Fibroblast of skin of right biceps (primary cell): ENCODE data around the gene NLRP12.
"Not testable (repeated sequence)": the region's sequence is repeated elsewhere in the genome, so short reads cannot be mapped to it uniquely, and the experiment has no call there.

Experiments
- DNase-seq: peaks from one replicate; pipeline ENCODE4 v3.0.0-alpha.2; 2013

Gene NLRP12

GRCh38 chr19:53780506-53780905 is 43.6 kb downstream of the NLRP12 start:
- DNase-seq = no peak

- no peak for DNase-seq
These were observed 48.6 kb downstream of the NLRP12 start for GRCh38 chr19:53775524-53775923.

- DNase-seq = not testable (repeated sequence)
These were observed 49.6 kb downstream of the NLRP12 start for GRCh38 chr19:53774491-53774890.

GRCh38 chr19:53773999-53774398 is 50.1 kb downstream of the NLRP12 start:
- DNase-seq = no peak

GRCh38 chr19:53772943-53773342 is 51.2 kb downstream of the NLRP12 start:
- peak; percentile 38 for DNase-seq

- DNase-seq = no peak
These were observed 53.0 kb downstream of the NLRP12 start for GRCh38 chr19:53771144-53771543.

- not testable (repeated sequence) for DNase-seq
These were observed 54.3 kb downstream of the NLRP12 start for GRCh38 chr19:53769696-53770309.

- no peak for DNase-seq
These were observed 55.7 kb downstream of the NLRP12 start for GRCh38 chr19:53768401-53768800.

GRCh38 chr19:53758991-53759390 is 65.1 kb downstream of the NLRP12 start:
- not testable (repeated sequence) for DNase-seq
